Hematopoietic multipotent progenitor cell treated with erythropoietin and hydrocortisone succinate and interleukin-3 and kit ligand, for 6 days (in vitro differentiated cells): ENCODE results near the gene SEC22C.
A peak's percentile ranks its signal among the peaks of the same experiment; 100 is the strongest.

Experiments used
- DNase-seq: peaks from one replicate; pipeline ENCODE4 v3.0.0-alpha.2; 2015

The SEC22C gene

GRCh38 chr3:42533161-42533897 lies 48.4 kb downstream of the SEC22C start:
- no peak for DNase-seq

GRCh38 chr3:42532229-42532628 lies 49.5 kb downstream of the SEC22C start:
- DNase-seq, result no peak

- DNase-seq, result no peak
Measured at GRCh38 chr3:42531470-42531869, 50.3 kb downstream of the SEC22C start.

- no peak for DNase-seq
Measured at GRCh38 chr3:42530073-42530472, 51.7 kb downstream of the SEC22C start.

GRCh38 chr3:42529468-42529867 lies 52.3 kb downstream of the SEC22C start:
- DNase-seq, result no peak

GRCh38 chr3:42527368-42527917 lies 54.3 kb downstream of the SEC22C start:
- no peak for DNase-seq

- peak; percentile 18 for DNase-seq
Measured at GRCh38 chr3:42526616-42527367, 55.0 kb downstream of the SEC22C start.

DNA sequence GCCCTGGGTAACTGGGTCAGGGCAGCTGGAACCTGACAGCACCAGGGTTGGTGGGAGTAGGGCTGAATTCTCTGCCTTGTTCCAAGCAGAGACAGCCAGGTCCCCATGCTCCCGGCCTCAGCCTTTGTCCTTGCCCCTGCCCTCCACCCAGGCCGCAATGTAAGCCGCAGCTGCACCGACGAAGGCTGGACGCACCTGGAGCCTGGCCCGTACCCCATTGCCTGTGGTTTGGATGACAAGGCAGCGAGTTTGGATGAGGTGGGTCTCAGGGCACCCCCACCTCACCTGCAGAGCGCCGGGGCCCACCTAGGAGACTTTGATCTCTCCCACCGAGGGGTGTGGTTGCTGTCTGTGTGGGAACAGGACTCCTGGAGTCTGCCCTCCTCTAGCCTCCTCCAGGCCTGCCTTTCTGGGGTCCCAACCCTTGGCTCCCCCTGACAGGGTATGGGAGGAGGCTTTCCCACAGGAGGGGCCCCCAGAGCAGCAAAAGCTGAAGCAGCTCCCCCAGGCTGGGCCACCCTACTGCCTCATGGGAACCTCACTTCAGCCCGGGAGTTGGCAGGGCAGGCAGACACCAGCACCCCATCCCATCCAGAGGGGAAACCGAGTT lies 55.9 kb downstream of the SEC22C start:
- DNase-seq, result no peak

- no peak for DNase-seq
Measured at GRCh38 chr3:42525212-42525611, 56.6 kb downstream of the SEC22C start.

DNA sequence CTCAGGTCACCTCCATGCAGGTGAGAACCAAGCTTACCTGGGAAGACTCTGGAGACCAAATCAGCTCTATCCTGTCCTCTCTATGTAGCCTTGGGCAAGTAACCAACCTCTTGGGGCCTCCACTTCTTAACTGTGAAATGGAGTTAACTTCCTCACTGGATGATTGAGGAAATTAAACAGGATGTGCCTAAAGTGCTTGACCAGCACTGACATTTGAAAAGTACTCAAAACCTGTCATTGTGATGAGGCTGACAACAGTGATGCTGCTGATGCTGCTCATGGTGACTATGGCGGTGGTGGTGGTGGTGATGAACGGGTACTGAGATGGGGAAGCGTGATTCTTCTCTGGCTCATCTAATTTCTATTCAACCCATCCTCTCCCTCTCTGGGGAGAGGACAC lies 57.0 kb downstream of the SEC22C start:
- DNase-seq, result no peak

DNA sequence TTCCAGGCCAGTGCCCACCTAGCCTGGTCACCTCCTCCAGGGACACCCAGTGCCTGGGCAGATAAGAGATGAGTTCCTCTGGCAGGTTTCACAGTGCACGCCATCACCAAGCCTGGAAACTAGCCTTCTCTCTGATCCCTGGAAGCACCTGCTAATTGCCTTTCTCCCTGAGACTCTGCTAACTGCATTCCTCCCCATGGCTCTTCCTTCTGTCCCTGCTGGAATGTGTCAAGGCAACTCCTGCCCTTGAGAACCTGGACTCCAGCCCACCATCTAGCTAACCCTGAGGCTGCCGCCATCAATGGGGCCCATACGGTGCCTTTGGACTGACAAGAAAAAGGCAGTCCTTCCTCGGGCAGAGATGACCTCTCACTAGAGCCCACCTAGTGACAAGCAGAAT lies 60.9 kb downstream of the SEC22C start:
- no peak for DNase-seq

- no peak for DNase-seq
Measured at GRCh38 chr3:42520336-42520735, 61.4 kb downstream of the SEC22C start.

GRCh38 chr3:42519568-42519962 lies 62.2 kb downstream of the SEC22C start:
- no peak for DNase-seq

- peak; percentile 44 for DNase-seq
Measured at GRCh38 chr3:42518800-42519567, 62.8 kb downstream of the SEC22C start.

- DNase-seq, result no peak
Measured at GRCh38 chr3:42517117-42517516, 64.7 kb downstream of the SEC22C start.

GRCh38 chr3:42516443-42516842 lies 65.3 kb downstream of the SEC22C start:
- no peak for DNase-seq

- DNase-seq, result no peak
Measured at GRCh38 chr3:42515976-42516375, 65.8 kb downstream of the SEC22C start.

- DNase-seq, result no peak
Measured at GRCh38 chr3:42515391-42515916, 66.3 kb downstream of the SEC22C start.

DNA sequence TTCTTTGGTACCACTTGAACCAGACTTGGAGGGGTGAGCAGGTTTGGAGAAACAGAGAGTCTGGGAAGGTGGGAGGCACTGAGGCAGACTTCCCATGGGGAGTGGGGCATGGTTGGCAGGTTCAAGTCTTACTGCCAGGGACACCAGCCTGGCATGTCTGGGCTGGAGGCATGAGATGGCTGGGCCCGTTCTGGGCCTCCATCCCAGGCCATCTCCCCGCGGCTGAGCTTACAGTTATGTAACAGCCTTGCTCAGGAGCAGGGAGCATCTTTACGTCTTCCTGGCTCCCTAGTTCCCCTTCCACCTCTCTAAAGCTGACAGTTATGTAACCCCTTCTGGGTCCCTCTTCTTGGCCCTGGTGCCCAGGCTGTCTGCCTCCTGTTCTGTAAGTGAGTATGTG lies 66.9 kb downstream of the SEC22C start:
- no peak for DNase-seq

DNA sequence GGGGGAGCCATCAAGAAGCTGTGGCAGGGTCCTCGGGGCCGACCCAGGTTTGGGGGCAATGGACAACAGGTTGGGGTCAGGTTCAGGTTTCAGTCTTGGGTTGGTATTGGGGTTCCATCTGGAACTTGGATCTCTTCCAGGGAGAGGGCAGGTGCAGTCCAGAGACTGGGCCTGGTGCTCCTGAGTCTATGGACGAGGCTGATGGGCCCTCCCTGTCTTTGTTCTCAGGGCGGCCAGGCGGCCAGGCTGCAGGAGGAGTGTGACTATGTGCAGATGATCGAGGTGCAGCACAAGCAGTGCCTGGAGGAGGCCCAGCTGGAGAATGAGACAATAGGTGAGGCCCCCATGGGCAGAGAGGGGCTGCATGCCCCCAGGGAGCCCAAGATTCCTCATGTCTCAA lies 68.2 kb downstream of the SEC22C start:
- no peak for DNase-seq

GRCh38 chr3:42513121-42513520 lies 68.6 kb downstream of the SEC22C start:
- DNase-seq, result no peak

DNA sequence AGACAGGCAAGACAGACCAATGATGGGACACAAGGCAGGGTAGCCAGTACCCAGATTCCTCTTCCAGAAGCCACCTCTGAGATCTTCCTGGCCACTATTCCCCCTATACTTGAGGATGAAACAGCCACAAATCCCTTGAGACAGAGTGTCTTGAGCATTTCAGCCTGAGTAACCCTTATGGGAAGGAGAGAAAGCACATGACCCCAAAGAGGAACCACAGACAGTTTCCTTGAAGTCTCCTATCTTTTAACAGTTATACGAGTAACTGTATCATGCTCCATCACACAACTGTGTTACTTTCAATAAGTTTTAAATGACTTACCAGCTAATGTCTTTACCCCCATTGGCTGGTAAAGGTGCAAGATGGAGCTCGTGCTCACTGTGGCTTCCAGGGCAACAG lies 70.0 kb downstream of the SEC22C start:
- DNase-seq, result peak; percentile 28

GRCh38 chr3:42511201-42511600 lies 70.6 kb downstream of the SEC22C start:
- DNase-seq, result no peak
